ENCODE results near the gene ELP4.
"Not testable (repeated sequence)": the region's sequence is repeated elsewhere in the genome, so short reads cannot be mapped to it uniquely, and the experiment has no call there.

The ELP4 gene

DNA sequence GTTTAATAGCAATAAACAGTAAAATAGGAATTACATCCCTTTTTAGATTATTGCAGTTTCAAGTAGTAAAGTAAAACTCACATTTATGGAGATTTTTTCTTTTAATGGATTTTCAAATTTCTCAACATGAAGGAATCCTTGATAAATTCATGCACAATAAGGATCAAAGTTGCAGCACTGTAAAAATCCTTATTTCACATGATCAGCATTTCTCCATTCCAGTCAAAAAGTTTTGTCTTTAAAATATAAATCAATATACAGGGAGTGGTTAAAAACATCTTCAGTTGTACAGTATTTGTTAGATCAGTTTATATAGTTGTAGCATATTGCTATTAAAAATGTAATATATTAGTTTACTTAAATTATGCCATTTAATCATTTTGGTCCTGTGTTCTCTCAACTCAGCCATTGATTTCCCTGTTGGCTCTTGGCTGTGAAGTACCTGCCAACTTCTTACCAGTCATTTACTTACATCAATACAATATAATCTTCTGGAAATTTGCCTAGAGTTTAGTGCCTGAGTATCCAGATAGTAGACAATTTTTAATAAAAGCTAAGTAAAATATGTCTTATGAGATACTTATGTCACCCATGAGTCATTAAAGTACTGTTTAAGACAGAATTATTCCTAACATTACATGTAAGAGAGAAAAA lies 12.1 kb downstream of the ELP4 start:
- Histone ChIP-seq H3K36me3 (ENCODE audit: insufficient read depth, low read length) (peaks cover 3% of the 10 kb centered on the region; the same call in 1 of the 2 replicates), H3K4me3 (no peak overlapping the region), H3K9ac (ENCODE audit: insufficient read length) (no peak overlapping the region), H3K27ac (no peak overlapping the region), H3K9me3 (ENCODE audit: low read depth, low read length) (no peaks in the 10 kb centered on the region)
- no peak for DNase-seq (ENCODE audit: low read depth, low spot score)
- TF ChIP-seq FOXP2 (optimal IDR thresholded peaks at IDR 0.05; ENCODE audit: control extremely low read depth, extremely low read length, insufficient read depth) (no peak), POLR2AphosphoS5 (IDR thresholded peaks at IDR 0.05; ENCODE audit: borderline replicate concordance, low read depth, low read length) (no peak), EZH2 (IDR thresholded peaks at IDR 0.05) (no peak)

DNA sequence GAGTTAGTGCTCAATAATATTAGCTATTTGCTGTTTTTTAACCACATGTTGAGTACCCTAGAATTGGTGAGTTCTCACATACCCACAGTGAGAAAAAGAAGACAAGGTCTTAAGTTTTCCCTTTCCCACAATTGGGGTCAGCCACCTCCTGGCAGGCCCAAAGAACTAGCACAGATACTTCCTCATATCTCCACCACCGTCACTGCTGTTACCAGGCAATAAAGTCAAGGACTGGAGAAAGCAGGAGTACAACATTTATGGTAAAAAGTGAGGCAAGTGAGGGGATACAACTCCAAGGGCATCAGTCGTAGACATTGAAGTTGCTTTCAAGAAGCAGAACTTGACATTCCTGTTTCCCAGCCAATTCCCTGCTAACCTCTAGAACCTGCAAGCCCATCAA lies 19.6 kb downstream of the ELP4 start:
- Histone ChIP-seq H3K27ac (no peak overlapping the region), H3K9ac (ENCODE audit: insufficient read length) (no peak overlapping the region), H3K4me3 (no peak overlapping the region), H3K9me3 (ENCODE audit: low read depth, low read length) (no peaks in the 10 kb centered on the region), H3K36me3 (ENCODE audit: insufficient read depth, low read length) (peaks cover 2% of the 10 kb centered on the region; the same call in 1 of the 2 replicates)
- TF ChIP-seq EZH2 (IDR thresholded peaks at IDR 0.05), result no peak
- DNase-seq (ENCODE audit: low read depth, low spot score), result no peak

DNA sequence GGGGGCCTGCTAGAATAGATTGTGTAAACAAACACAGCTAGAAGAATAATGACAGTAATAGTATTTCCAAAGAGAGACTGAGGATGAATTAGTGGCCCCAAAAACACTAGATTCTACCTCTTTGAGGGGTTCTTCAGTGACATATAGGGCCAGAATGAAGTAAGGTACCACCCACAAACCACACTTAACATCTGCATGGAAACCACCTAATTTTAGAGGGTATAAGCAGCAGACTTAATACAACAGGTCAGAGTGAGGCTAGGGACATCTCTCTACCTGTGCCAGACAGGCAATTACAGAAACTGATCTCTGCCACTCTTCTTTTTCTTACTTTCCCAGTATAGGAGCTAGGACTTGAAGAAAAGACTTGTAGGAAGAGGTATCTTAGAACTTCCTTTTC lies 20.1 kb downstream of the ELP4 start:
- DNase-seq (ENCODE audit: low read depth, low spot score), result no peak
- no peaks in the 10 kb centered on the region for H3K9me3 ChIP-seq (ENCODE audit: low read depth, low read length)
- H3K4me3 ChIP-seq, result no peak overlapping the region
- no peak overlapping the region for H3K27ac ChIP-seq
- no peaks in the 10 kb centered on the region for H3K36me3 ChIP-seq (ENCODE audit: insufficient read depth, low read length)
- no peak overlapping the region for H3K9ac ChIP-seq (ENCODE audit: insufficient read length)
- TF ChIP-seq POLR2AphosphoS5 (IDR thresholded peaks at IDR 0.05; ENCODE audit: borderline replicate concordance, low read depth, low read length) (no peak), FOXP2 (optimal IDR thresholded peaks at IDR 0.05; ENCODE audit: control extremely low read depth, extremely low read length, insufficient read depth) (no peak), EZH2 (IDR thresholded peaks at IDR 0.05) (no peak)

DNA sequence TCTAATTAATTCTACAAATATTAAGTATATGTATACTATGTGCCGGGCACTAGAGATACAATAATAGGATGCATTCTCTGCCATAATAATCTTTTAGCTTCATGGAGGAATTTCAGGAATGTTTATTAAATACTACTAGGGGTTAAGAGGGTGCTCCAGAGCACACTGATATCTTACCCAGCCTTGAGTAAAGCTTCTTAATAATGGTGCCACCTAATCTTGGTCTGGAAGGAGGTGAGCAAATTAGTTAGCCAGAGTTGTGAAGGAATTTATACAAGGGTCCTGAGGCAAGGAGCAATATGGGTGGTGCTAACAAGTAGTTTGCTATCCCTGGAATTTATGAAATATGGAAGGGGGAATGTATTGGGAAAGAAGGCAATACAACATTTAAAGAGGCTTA lies 21.7 kb downstream of the ELP4 start:
- no peak overlapping the region for H3K9ac ChIP-seq (ENCODE audit: insufficient read length)
- DNase-seq (ENCODE audit: low read depth, low spot score), result no peak
- TF ChIP-seq EZH2 (IDR thresholded peaks at IDR 0.05), result no peak
- TF ChIP-seq FOXP2 (optimal IDR thresholded peaks at IDR 0.05; ENCODE audit: control extremely low read depth, extremely low read length, insufficient read depth), result no peak

DNA sequence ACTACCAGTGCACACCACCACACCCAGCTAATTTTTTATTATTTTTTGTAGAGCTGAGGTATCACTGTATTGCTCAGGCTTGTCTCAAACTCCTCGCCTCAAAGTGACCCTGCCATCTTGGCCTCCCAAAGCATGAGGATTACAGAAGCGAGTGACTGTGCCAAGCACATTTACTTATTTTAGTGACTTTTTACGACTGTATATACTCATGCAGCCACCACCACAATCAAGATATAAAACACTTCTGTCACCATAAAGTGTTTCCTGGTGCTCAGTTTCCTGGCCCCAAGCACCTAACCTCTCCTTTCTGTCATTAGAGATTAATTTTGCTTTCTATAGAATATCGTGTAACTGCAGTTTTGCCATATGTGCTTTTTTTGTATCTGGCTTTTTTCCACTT lies 25.9 kb downstream of the ELP4 start:
- H3K9ac ChIP-seq (ENCODE audit: insufficient read length), result no peak overlapping the region
- DNase-seq (ENCODE audit: low read depth, low spot score), result no peak
- no peak overlapping the region for H3K4me3 ChIP-seq
- TF ChIP-seq POLR2AphosphoS5 (IDR thresholded peaks at IDR 0.05; ENCODE audit: borderline replicate concordance, low read depth, low read length), result no peak
- TF ChIP-seq EZH2 (IDR thresholded peaks at IDR 0.05), result no peak
- TF ChIP-seq FOXP2 (optimal IDR thresholded peaks at IDR 0.05; ENCODE audit: control extremely low read depth, extremely low read length, insufficient read depth), result no peak
- H3K9me3 ChIP-seq (ENCODE audit: low read depth, low read length), result no peaks in the 10 kb centered on the region
- H3K36me3 ChIP-seq (ENCODE audit: insufficient read depth, low read length), result no peaks in the 10 kb centered on the region
- H3K27ac ChIP-seq, result no peak overlapping the region

More for the DNA sequence above, 21.7 kb downstream of the ELP4 start:
- Histone ChIP-seq H3K9me3 (ENCODE audit: low read depth, low read length) (no peaks in the 10 kb centered on the region), H3K27ac (no peak overlapping the region), H3K36me3 (ENCODE audit: insufficient read depth, low read length) (no peaks in the 10 kb centered on the region), H3K4me3 (no peak overlapping the region)

DNA sequence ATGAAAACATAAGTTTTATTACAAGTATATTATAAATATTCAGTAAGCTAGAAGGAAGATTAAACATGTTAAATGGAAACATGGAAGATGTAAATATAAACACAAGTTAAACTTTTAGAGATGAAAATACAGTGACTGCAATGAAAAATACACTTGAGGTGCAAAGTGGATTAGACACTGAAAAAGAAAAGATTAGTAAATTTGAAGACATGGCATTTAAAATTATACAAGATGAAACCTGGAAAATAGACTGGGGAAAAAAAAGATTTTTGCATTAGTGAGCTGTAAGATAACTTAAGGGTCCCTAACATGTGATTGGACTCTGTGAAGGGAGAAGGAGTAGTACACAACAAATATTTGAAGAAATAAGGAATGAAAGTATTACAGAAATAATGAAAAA lies 33.3 kb downstream of the ELP4 start:
- no peak for DNase-seq (ENCODE audit: low read depth, low spot score)
- Histone ChIP-seq H3K9me3 (ENCODE audit: low read depth, low read length) (no peaks in the 10 kb centered on the region), H3K36me3 (ENCODE audit: insufficient read depth, low read length) (peaks cover 26% of the 10 kb centered on the region), H3K4me3 (no peak overlapping the region), H3K9ac (ENCODE audit: insufficient read length) (no peak overlapping the region), H3K27ac (no peak overlapping the region)
- TF ChIP-seq POLR2AphosphoS5 (IDR thresholded peaks at IDR 0.05; ENCODE audit: borderline replicate concordance, low read depth, low read length) (no peak), FOXP2 (optimal IDR thresholded peaks at IDR 0.05; ENCODE audit: control extremely low read depth, extremely low read length, insufficient read depth) (no peak)

DNA sequence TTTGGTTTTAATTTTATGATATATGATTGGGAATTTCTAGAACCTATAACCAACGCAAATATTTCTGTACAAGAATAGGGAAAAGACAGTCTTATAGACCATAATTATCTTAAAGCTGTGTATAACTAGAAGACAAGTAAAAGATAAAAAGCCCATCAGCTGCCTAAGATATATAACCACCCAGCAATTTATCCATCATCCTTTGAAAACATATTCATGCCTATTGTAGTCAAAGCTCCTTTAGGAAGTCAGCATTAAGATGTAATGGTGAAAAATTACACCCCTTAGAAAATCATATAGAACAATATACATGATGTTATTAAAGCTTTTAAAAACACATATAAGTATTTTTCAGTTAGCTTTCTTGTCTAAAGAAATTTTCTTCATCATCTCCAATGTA lies 46.4 kb downstream of the ELP4 start:
- TF ChIP-seq EZH2 (IDR thresholded peaks at IDR 0.05) (no peak), POLR2AphosphoS5 (IDR thresholded peaks at IDR 0.05; ENCODE audit: borderline replicate concordance, low read depth, low read length) (no peak), FOXP2 (optimal IDR thresholded peaks at IDR 0.05; ENCODE audit: control extremely low read depth, extremely low read length, insufficient read depth) (no peak)
- no peaks in the 10 kb centered on the region for H3K36me3 ChIP-seq (ENCODE audit: insufficient read depth, low read length)
- no peak overlapping the region for H3K4me3 ChIP-seq
- no peak overlapping the region for H3K9ac ChIP-seq (ENCODE audit: insufficient read length)
- no peak overlapping the region for H3K27ac ChIP-seq
- DNase-seq (ENCODE audit: low read depth, low spot score), result no peak
- H3K9me3 ChIP-seq (ENCODE audit: low read depth, low read length), result no peaks in the 10 kb centered on the region

DNA sequence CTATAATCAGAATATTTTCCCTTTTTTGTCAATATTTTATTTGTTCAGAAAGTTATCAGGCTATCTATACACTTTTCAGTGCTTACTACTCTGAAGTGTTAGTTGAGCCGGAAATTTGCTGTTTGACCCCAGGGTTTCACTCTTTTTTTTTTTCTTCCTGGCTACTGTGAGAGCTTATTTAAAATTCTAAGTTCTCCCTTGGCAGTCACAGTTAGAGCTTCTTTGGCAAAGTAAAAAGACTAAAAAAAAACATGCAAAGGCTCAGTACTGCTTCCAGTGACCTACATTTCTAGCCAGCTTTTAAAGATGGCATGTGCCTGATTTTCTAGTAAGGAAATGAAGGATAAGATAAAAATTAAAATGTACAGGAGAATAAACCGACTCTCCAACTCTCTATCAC lies 48.4 kb downstream of the ELP4 start:
- DNase-seq (ENCODE audit: low read depth, low spot score), result no peak
- Histone ChIP-seq H3K9ac (ENCODE audit: insufficient read length) (no peak overlapping the region), H3K9me3 (ENCODE audit: low read depth, low read length) (no peaks in the 10 kb centered on the region), H3K36me3 (ENCODE audit: insufficient read depth, low read length) (no peaks in the 10 kb centered on the region), H3K4me3 (no peak overlapping the region), H3K27ac (no peak overlapping the region)
- TF ChIP-seq POLR2AphosphoS5 (IDR thresholded peaks at IDR 0.05; ENCODE audit: borderline replicate concordance, low read depth, low read length) (no peak), FOXP2 (optimal IDR thresholded peaks at IDR 0.05; ENCODE audit: control extremely low read depth, extremely low read length, insufficient read depth) (no peak), EZH2 (IDR thresholded peaks at IDR 0.05) (no peak)

DNA sequence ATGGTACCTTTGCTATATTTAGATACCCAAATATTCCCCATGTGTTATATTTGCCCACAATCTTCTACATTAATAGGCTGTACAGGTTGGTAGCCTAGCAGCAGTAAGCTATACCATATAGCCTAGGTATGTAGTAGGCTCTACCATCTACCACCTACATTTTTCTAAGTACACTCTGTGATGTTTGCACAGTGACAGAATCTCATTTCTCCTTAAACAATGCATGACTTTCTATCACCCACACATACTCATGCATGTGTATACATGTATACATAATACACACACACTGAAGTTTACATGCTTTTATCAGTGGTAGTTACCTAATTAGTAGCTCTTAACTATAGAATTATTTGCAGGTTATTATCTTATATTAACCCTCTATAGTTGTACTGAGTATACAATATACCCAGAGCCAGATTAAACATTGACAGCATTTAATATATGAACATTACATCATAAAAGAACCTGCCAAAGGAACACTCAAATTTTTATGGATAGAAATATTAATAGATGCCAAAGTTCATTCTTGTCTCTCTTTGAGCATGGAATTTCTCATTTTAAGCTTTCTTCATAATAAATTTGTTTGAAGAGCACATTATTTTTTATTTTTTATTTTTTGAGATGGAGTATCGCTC lies 51.4 kb downstream of the ELP4 start:
- no peaks in the 10 kb centered on the region for H3K36me3 ChIP-seq (ENCODE audit: insufficient read depth, low read length)
- no peak overlapping the region for H3K27ac ChIP-seq
- H3K9ac ChIP-seq (ENCODE audit: insufficient read length), result no peak overlapping the region
- no peak for DNase-seq (ENCODE audit: low read depth, low spot score)
- TF ChIP-seq EZH2 (IDR thresholded peaks at IDR 0.05) (no peak), POLR2AphosphoS5 (IDR thresholded peaks at IDR 0.05; ENCODE audit: borderline replicate concordance, low read depth, low read length) (no peak), FOXP2 (optimal IDR thresholded peaks at IDR 0.05; ENCODE audit: control extremely low read depth, extremely low read length, insufficient read depth) (no peak)
- no peak overlapping the region for H3K4me3 ChIP-seq
- no peaks in the 10 kb centered on the region for H3K9me3 ChIP-seq (ENCODE audit: low read depth, low read length)

DNA sequence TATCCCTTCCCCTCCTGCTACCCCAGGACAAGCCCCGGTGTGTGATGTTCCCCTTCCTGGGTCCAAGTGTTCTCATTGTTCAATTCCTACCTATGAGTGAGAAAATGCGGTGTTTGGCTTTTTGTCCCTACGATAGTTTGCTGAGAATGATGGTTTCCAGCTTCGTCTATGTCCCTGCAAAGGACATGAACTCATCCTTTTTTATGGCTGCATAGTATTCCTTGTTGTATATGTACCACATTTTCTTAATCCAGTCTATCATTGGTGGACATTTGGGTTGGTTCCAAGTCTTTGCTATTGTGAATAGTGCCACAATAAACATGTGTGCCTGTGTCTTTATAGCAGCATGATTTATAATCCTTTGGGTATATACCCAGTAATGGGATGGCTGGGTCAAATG lies 55.0 kb downstream of the ELP4 start:
- H3K9me3 ChIP-seq (ENCODE audit: low read depth, low read length); H3K36me3 ChIP-seq (ENCODE audit: insufficient read depth, low read length); H3K9ac ChIP-seq (ENCODE audit: insufficient read length); H3K4me3 ChIP-seq; H3K27ac ChIP-seq; DNase-seq (ENCODE audit: low read depth, low spot score): not testable (repeated sequence)

DNA sequence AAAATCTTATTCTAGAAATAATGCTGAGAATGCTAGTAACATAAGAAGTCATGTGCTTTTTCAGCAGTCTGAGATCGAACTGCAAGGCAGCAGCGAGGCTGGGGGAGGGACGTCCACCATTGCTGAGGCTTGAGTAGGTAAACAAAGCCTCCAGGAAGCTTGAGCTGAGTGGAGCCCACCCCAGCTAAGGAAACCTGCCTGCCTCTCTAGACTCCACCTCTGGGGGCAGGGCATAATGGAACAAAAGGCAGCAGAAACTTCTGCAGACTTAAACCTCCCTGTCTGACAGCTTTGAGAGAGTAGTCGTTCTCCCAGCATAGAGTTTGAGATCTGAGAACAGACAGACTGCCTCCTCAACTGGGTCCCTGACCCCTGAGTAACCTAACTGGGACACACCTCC lies 64.6 kb downstream of the ELP4 start:
- not testable (repeated sequence) for H3K4me3 ChIP-seq; H3K9me3 ChIP-seq (ENCODE audit: low read depth, low read length); H3K36me3 ChIP-seq (ENCODE audit: insufficient read depth, low read length); H3K9ac ChIP-seq (ENCODE audit: insufficient read length); H3K27ac ChIP-seq; DNase-seq (ENCODE audit: low read depth, low spot score)

DNA sequence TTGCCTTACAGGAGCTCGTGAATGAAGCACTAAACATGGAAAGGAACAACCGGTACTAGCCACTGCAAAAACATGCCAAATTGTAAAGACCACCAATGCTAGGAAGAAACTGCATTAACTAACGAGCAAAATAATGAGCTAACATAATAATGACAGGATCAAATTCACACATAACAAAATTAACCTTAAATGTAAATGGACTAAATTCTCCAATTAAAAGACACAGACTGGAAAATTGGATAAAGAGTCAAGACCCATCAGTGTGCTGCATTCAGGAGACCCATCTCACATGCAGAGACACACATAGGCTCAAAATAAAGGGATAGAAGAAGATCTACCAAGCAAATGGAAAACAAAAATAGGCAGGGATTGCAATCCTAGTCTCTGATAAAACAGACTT lies 66.2 kb downstream of the ELP4 start:
- H3K9me3 ChIP-seq (ENCODE audit: low read depth, low read length); DNase-seq (ENCODE audit: low read depth, low spot score); H3K27ac ChIP-seq; H3K36me3 ChIP-seq (ENCODE audit: insufficient read depth, low read length); H3K9ac ChIP-seq (ENCODE audit: insufficient read length); H3K4me3 ChIP-seq: not testable (repeated sequence)
